Transverse colon (tissue), 3 donors: ENCODE results near the gene B3GALT5.

Source experiments
- POLR2A ChIP-seq: fragments of 450-650 bp; IDR thresholded peaks from one replicate; pipeline ENCODE4 v1.6.1; 2016; ENCODE audit warnings: antibody characterized with exemption, mild to moderate bottlenecking, moderate library complexity
- TF ChIP-seq, protein P1 (sequence below), 5 experiments: fragments of 200-600 bp in 3 of 5; fragments of 450-650 bp in 2 of 5; sonication (generic) in 3 of 5; IDR thresholded peaks; 1 replicate in 2 of 5; 2 replicates in 3 of 5; pipeline ENCODE4 v1.5.1; 2016 to 2017; ENCODE audit warnings: antibody characterized with exemption in 5 of 5, inconsistent platforms in 3 of 5, mild to moderate bottlenecking in 2 of 5, moderate library complexity in 1 of 5

DNA sequence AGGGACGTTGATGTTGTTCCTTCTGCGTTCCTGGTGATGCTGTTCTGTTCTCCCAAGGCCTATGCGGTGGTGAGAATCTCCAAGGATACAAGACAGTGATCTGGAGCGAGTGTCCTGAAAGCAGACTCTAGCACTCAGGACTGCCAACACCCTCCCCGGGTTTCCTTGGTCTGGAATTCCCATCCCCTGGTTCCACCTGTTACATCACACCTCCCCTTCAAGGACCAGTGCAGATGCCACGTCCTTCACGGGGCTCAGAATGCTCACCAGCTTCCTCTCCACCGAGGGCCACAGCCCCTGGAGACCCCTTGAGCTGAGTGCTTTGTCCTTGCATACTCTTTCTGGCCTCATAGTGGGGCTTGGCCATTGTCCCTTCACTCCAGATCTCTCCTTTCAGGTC lies 43.5 kb downstream of the B3GALT5 start:
- TF ChIP-seq, protein P1, sequence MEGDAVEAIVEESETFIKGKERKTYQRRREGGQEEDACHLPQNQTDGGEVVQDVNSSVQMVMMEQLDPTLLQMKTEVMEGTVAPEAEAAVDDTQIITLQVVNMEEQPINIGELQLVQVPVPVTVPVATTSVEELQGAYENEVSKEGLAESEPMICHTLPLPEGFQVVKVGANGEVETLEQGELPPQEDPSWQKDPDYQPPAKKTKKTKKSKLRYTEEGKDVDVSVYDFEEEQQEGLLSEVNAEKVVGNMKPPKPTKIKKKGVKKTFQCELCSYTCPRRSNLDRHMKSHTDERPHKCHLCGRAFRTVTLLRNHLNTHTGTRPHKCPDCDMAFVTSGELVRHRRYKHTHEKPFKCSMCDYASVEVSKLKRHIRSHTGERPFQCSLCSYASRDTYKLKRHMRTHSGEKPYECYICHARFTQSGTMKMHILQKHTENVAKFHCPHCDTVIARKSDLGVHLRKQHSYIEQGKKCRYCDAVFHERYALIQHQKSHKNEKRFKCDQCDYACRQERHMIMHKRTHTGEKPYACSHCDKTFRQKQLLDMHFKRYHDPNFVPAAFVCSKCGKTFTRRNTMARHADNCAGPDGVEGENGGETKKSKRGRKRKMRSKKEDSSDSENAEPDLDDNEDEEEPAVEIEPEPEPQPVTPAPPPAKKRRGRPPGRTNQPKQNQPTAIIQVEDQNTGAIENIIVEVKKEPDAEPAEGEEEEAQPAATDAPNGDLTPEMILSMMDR (IDR thresholded peaks at IDR 0.05) = no peak
- TF ChIP-seq POLR2A = no peak
